Loucy (cell line): ENCODE measurements around the gene ARHGAP25.

Experiments
- H2AFZ ChIP-seq: fragments of 200-600 bp; sonication (generic); 2 replicates; pipeline ENCODE4 v1.6.0; 2016; ENCODE audit warnings: antibody characterized with exemption, mild to moderate bottlenecking, low read length, moderate library complexity
- H3F3A ChIP-seq: fragments of 200-600 bp; 2 replicates; pipeline ENCODE4 v1.6.0; 2016; ENCODE audit warnings: antibody characterized with exemption, low read depth, mild to moderate bottlenecking
- H3K27me3 ChIP-seq: fragments of 200-600 bp; sonication (generic); 2 replicates; pipeline ENCODE4 v1.6.1; 2014; ENCODE audit warnings: low read length, mild to moderate bottlenecking; ENCODE audit not compliant: insufficient read depth, poor library complexity, severe bottlenecking
- H3K36me3 ChIP-seq: fragments of 200-600 bp; sonication (generic); 2 replicates; pipeline ENCODE4 v1.6.1; 2016; ENCODE audit warnings: low read length; ENCODE audit not compliant: insufficient read depth
- H3K4me1 ChIP-seq: fragments of 200-600 bp; sonication (generic); 2 replicates; pipeline ENCODE4 v1.5.1; 2014; ENCODE audit warnings: low read length, mild to moderate bottlenecking; ENCODE audit not compliant: insufficient read depth, poor library complexity, severe bottlenecking
- H3K4me2 ChIP-seq: fragments of 200-600 bp; sonication (generic); 2 replicates; pipeline ENCODE4 v1.6.0; 2014; ENCODE audit warnings: antibody characterized with exemption, low read length, low read depth, mild to moderate bottlenecking; ENCODE audit not compliant: poor library complexity, severe bottlenecking
- H3K4me3 ChIP-seq: fragments of 200-600 bp; sonication (generic); 2 replicates; pipeline ENCODE4 v1.5.1; 2014; ENCODE audit warnings: low read length, mild to moderate bottlenecking, mixed read lengths; ENCODE audit not compliant: poor library complexity, severe bottlenecking
- H3K79me2 ChIP-seq: fragments of 200-600 bp; sonication (generic); 2 replicates; pipeline ENCODE4 v1.6.1; 2014; ENCODE audit warnings: low read length; ENCODE audit not compliant: insufficient read depth
- H3K9ac ChIP-seq: fragments of 200-600 bp; sonication (generic); 2 replicates; pipeline ENCODE4 v1.6.0; 2014; ENCODE audit warnings: mild to moderate bottlenecking, low read depth, low read length, moderate library complexity; ENCODE audit not compliant: poor library complexity, severe bottlenecking
- H3K9me2 ChIP-seq: fragments of 200-600 bp; sonication (generic); replicated peaks from 2 replicates; pipeline ENCODE4 v1.6.1; 2016; ENCODE audit warnings: low read depth, low read length, mixed read lengths
- H3K9me3 ChIP-seq: fragments of 200-600 bp; sonication (generic); 2 replicates; pipeline ENCODE4 v1.6.1; 2014; ENCODE audit warnings: mild to moderate bottlenecking, antibody characterized with exemption, low read length, low read depth; ENCODE audit not compliant: insufficient read depth
- H4K20me1 ChIP-seq: fragments of 200-600 bp; sonication (generic); 2 replicates; pipeline ENCODE4 v1.6.0; 2014; ENCODE audit warnings: antibody characterized with exemption, low read length, mild to moderate bottlenecking; ENCODE audit not compliant: insufficient read depth, poor library complexity, severe bottlenecking
- CTCF ChIP-seq: fragments of 200-600 bp; sonication (generic); conservative IDR thresholded peaks from 2 replicates; pipeline ENCODE4 v1.5.1; 2014; ENCODE audit warnings: mild to moderate bottlenecking, antibody characterized with exemption, low read length
- EZH2phosphoT487 ChIP-seq: fragments of 200-600 bp; IDR thresholded peaks from 2 replicates; pipeline ENCODE4 v1.6.1; 2018; ENCODE audit warnings: antibody characterized with exemption, mild to moderate bottlenecking, moderate library complexity, borderline replicate concordance

Gene ARHGAP25

GRCh38 chr2:68708629-68709028 is 26.0 kb upstream of the ARHGAP25 start:
- Histone ChIP-seq H3K9me2 (no peaks in the 10 kb centered on the region), H3K4me1 (peaks cover 16% of the 10 kb centered on the region), H3K4me3 (no peak overlapping the region), H3K36me3 (no peaks in the 10 kb centered on the region), H3K27me3 (no peaks in the 10 kb centered on the region), H3K79me2 (no peaks in the 10 kb centered on the region), H3K9ac (no peak overlapping the region), H4K20me1 (no peaks in the 10 kb centered on the region), H3K9me3 (no peaks in the 10 kb centered on the region), H3K4me2 (no peak overlapping the region), H2AFZ (peak overlapping the region; percentile 29; the same call in 1 of the 2 replicates), H3F3A (no peaks in the 10 kb centered on the region)
- TF ChIP-seq EZH2phosphoT487 = no peak

GRCh38 chr2:68709421-68709911 is 25.1 kb upstream of the ARHGAP25 start:
- Histone ChIP-seq H3K4me2 (peak overlapping the region; percentile 49), H3K4me3 (peak overlapping the region; percentile 36), H3K27me3 (no peaks in the 10 kb centered on the region), H4K20me1 (no peaks in the 10 kb centered on the region), H3F3A (no peaks in the 10 kb centered on the region), H3K4me1 (peaks cover 17% of the 10 kb centered on the region), H2AFZ (peak overlapping the region; percentile 92), H3K9ac (no peak overlapping the region), H3K9me2 (no peaks in the 10 kb centered on the region), H3K9me3 (no peaks in the 10 kb centered on the region), H3K79me2 (no peaks in the 10 kb centered on the region), H3K36me3 (no peaks in the 10 kb centered on the region)
- TF ChIP-seq EZH2phosphoT487 (no peak), CTCF (peak; percentile 96)

- Histone ChIP-seq H3K4me1 (peaks cover 25% of the 10 kb centered on the region), H4K20me1 (no peaks in the 10 kb centered on the region), H3K9me3 (no peaks in the 10 kb centered on the region), H3F3A (no peaks in the 10 kb centered on the region), H3K4me2 (no peak overlapping the region), H3K4me3 (no peak overlapping the region), H3K27me3 (no peaks in the 10 kb centered on the region), H3K36me3 (no peaks in the 10 kb centered on the region), H3K9me2 (no peaks in the 10 kb centered on the region), H3K9ac (no peak overlapping the region), H2AFZ (peak overlapping the region; percentile 50), H3K79me2 (no peaks in the 10 kb centered on the region)
- TF ChIP-seq EZH2phosphoT487 = no peak
Measured at GRCh38 chr2:68710336-68710735, 24.3 kb upstream of the ARHGAP25 start.

GRCh38 chr2:68710756-68711155 is 23.9 kb upstream of the ARHGAP25 start:
- peak overlapping the region; percentile 50 for H2AFZ ChIP-seq
- no peaks in the 10 kb centered on the region for H3K9me3 ChIP-seq
- H3K27me3 ChIP-seq = no peaks in the 10 kb centered on the region
- H3K4me1 ChIP-seq = peaks cover 30% of the 10 kb centered on the region
- H4K20me1 ChIP-seq = no peaks in the 10 kb centered on the region
- no peaks in the 10 kb centered on the region for H3K36me3 ChIP-seq
- H3K4me3 ChIP-seq = no peak overlapping the region
- H3K9ac ChIP-seq = no peak overlapping the region
- H3K4me2 ChIP-seq = no peak overlapping the region
- TF ChIP-seq EZH2phosphoT487 (no peak), CTCF (no peak)
- H3K79me2 ChIP-seq = no peaks in the 10 kb centered on the region
- no peaks in the 10 kb centered on the region for H3K9me2 ChIP-seq
- H3F3A ChIP-seq = no peaks in the 10 kb centered on the region
